22Rv1 (cell line): ENCODE data around the gene LRRC18.

Source experiments
- CTCF ChIP-seq: fragments of 450-650 bp; IDR thresholded peaks from 2 replicates; pipeline ENCODE4 v1.5.1; 2017; ENCODE audit warnings: mild to moderate bottlenecking
- ZFX ChIP-seq: fragments of 450-650 bp; IDR thresholded peaks from 2 replicates; pipeline ENCODE4 v1.6.1; 2017; ENCODE audit warnings: antibody characterized with exemption, borderline replicate concordance

GRCh38 chr10:48926764-48927540 is 12.7 kb downstream of the LRRC18 start:
- TF ChIP-seq CTCF: no peak
- no peak for TF ChIP-seq ZFX
